ENCODE results near the gene GRK5. TPM values are rescaled to one million over a fixed set of nuclear protein-coding genes. Genes with fewer than 3 reads are reported as not detected.

The GRK5 gene
- total and polyA plus RNA-seq, 9 of the 15 experiments (the other 6 are each of a cell fraction or from before 2014, with no cell fraction given) = 0.46 to 0.83 (median 0.67) TPM; not detected in 2

- CTCF ChIA-PET (ENCODE audit: low intra/inter-chr PET ratio) = interaction anchor here (0.7 kb wide), 1 partner anchor 222 kb away, joined by 3 read pairs; no protein-coding TSS in a partner anchor
Measured at GRCh38 chr10:119420950-119421875, 213.8 kb downstream of the GRK5 start.

More at GRCh38 chr10:119420950-119421875, 213.8 kb downstream of the GRK5 start:
- Histone ChIP-seq H3K27me3 (ENCODE audit: control insufficient read depth in 2 of 2, insufficient read depth in 2 of 2, low read length in 2 of 2) (peaks cover 0 to 35% of the 10 kb centered on the region in 2 experiments; a peak in 2 of 5 replicates), H3K9ac (ENCODE audit: insufficient read depth in 1 of 2, low read depth in 2 of 2, low read length in 2 of 2) (no peak overlapping the region), H3K9me1 (ENCODE audit: control insufficient read depth, insufficient read depth, low read length) (no peaks in the 10 kb centered on the region), H3K4me3 (no peak overlapping the region), H3K79me2 (ENCODE audit: control insufficient read depth, insufficient read depth, low read length) (no peaks in the 10 kb centered on the region), H2AFZ (ENCODE audit: low read depth, low read length) (no peak overlapping the region), H4K20me1 (replicated peaks; ENCODE audit: control insufficient read depth, insufficient read depth, low read length) (0 out of 2 replicates have a peak, but pooled peaks cover 5% of the 10 kb centered on the region), H3K4me2 (ENCODE audit: insufficient read depth, low read length) (no peak overlapping the region), H3K4me1 (replicated peaks in 1 of 2; ENCODE audit: control insufficient read depth in 2 of 2, insufficient read depth in 2 of 2, low read length in 2 of 2) (no peaks in the 10 kb centered on the region), H3K27ac (ENCODE audit: extremely low read depth, low read depth, low read length) (no peak overlapping the region), H3K36me3 (ENCODE audit: control insufficient read depth, insufficient read depth, low read length) (no peaks in the 10 kb centered on the region), H3K9me3 (replicated peaks; ENCODE audit: control insufficient read depth, insufficient read depth, low read depth, low read length) (no peaks in the 10 kb centered on the region)
- ATAC-seq = no peak
- DNase-seq (ENCODE audit: extremely low read depth in 1 of 4, low spot score in 3 of 4) = no peak
- WGBS (ENCODE audit: insufficient coverage, low coverage, missing lambda C conversion rate) = 8% methylated on average over 8 of the region's 13 CpGs
- no peak for FAIRE-seq
- in situ Hi-C loops (cut with MboI) = no loop called here
- no TSS peak for BruUV-seq (replicated peaks)
- TF ChIP-seq MECOM (CRISPR knock-in tag; IDR thresholded peaks at IDR 0.05) (no peak), E2F4 (CRISPR knock-in tag; IDR thresholded peaks at IDR 0.05; ENCODE audit: low read depth) (no peak), CREBBP (IDR thresholded peaks at IDR 0.05; ENCODE audit: low read depth, low read length) (no peak), TAL1 (IDR thresholded peaks at IDR 0.05) (no peak), FOXK1 (CRISPR knock-in tag; IDR thresholded peaks at IDR 0.05; ENCODE audit: borderline replicate concordance) (no peak)
- intact Hi-C loops (cut with micrococcal nuclease) = no loop called here
- POLR2A ChIA-PET = interaction anchor here (0.6 kb wide), 1 partner anchor 527 kb away, joined by 4 read pairs; no protein-coding TSS in a partner anchor

Data from K562 (cell line).